ELF-1 (cell line): ENCODE measurements around the gene JUN.
"Not testable (repeated sequence)": the region's sequence is repeated elsewhere in the genome, so short reads cannot be mapped to it uniquely, and the experiment has no call there.

Source experiments
- DNase-seq: peaks from one replicate; pipeline ENCODE4 v3.0.0-alpha.2; 2016; ENCODE audit warnings: low read depth, low spot score

JUN gene

DNA sequence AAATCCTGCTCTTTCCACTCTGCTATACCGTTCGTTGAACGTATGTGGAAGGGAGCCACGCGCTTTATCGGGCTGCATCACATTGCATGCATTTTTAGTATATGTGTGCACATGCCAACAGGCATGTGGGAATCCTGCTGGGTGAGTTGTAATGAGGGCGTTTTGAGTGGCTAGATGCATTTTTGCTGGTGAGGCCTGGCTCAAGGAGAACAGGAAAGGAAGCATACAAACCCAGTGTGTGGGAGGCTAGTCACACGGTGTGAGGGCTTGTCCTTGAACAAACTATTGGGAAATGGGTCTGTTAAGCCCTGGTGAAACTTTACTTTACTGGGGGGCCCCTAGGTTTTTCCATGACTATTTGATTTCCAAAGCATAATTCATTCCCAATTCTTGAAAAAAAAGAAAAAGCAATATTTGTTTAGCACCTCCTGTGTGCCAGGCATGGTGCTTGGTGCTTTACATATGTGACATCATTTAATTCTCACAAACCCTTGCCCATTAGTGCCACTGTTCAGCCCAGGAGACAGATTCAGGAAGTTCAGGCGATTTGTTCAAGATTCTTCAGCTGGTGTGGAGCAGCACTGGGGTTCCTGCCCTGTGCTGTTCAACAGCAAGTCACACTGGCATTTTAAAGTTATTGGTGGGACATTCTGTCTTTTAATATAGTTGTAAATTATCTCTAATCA is 25.6 kb upstream of the JUN start:
- no peak for DNase-seq

DNA sequence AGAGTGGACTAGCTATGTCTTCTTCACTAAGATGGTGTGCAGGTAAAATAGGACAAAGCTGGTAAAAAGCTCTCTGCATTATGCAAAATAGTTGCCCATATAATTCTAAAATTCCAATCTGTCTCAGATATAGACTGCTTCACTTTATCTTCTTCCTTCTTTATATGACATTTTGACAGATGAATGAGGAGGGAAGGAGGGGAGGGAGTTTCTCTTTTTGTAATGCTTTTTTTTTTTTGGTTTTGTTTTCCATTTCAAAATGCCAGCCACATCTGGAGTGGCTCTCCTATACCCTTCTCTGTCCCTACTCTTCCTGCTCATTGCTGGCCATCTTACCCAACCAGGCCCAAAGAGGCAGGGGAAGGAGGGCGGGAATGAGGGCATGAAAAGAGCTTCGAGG is 24.2 kb upstream of the JUN start:
- DNase-seq: no peak

GRCh38 chr1:58805716-58806571 is 22.1 kb upstream of the JUN start:
- no peak for DNase-seq

DNA sequence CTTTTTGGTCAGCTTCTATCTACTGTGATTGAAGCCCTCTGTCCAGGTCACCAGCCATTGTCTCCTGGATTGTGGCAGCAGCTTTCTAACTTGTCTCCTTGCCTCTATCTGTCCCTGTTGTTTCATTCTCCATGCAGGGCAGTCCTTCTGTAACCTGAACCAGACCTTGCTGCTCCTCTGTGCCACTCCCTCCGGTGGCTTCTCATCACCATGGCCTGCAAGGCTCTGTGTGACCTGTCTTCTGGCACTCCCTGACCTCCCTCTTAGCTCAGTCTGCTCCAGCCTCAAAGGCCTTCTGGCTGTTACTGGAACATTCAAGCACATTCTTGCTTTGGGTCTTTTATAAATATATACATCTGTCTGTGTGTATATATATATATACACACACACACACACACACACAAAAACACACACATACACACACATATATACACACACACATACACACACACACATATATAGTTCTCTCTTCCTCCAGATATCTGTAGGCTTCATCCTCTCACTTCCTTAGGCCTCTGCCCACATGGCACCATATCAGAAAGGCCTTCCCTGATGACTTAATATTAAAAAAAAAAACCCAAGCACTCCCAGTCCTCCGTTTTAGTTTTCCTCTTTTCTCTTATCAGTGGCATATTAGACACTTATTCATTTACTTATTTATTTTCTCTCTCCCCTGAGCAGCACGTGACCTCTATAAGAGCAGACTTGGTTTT is 21.2 kb upstream of the JUN start:
- DNase-seq: peak; percentile 18

DNA sequence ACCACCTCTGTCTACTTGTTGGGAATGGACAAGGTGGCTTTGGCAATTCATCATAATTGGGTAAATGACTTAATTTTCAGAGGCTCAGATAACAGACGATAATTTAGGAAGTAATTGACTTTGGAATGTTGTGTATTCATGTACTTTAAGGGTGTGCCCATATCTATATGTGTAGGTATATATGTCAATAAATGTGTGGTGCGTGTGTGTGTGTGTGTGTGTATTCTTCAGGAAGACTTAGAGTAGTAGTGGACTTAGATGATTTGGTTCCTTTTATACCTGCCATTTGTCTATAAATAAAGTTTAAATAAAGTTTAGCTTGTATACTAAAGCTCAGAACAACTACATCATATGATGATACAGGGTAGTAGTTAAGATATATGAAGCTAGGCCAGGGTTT is 20.0 kb upstream of the JUN start:
- no peak for DNase-seq

DNA sequence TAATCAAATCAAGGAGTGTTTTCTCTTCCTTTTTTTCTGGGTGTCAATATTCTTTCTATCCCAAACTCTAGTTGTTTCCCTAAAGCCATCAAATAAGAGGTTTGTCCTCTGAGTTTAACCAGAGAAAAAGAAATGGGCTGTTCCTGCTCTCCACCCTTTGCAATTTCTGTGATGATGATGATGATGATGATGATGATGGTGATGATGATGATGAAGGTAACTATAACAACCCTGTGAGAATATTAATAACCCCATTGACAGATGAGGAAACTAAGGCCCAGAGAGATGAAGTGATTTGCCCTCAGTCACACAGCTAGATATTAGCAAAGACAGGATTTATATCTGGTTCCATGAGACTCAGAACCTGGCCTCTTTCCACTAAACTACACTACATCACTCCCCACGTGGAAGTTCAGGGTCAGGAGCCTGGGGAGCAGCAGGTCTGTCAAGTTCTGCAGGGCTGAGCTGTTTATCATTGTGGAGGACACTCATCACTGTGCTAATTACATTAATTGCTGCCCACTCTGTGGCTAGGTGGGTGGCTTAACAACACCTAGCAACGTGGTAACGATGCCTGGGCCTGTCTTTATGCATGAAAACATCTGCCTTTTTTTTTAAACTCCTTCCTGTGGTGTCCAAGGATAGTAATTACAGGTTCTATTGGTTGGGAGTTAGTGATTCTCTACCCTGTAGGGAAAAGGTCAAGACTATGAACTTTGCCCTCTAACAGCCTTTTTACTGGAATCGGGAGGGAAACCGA is 19.0 kb upstream of the JUN start:
- DNase-seq: no peak

GRCh38 chr1:58801286-58801685 is 17.4 kb upstream of the JUN start:
- DNase-seq: not testable (repeated sequence)

- no peak for DNase-seq
Measured at GRCh38 chr1:58799650-58800049, 15.8 kb upstream of the JUN start.

GRCh38 chr1:58798910-58799442 is 15.1 kb upstream of the JUN start:
- no peak for DNase-seq

DNA sequence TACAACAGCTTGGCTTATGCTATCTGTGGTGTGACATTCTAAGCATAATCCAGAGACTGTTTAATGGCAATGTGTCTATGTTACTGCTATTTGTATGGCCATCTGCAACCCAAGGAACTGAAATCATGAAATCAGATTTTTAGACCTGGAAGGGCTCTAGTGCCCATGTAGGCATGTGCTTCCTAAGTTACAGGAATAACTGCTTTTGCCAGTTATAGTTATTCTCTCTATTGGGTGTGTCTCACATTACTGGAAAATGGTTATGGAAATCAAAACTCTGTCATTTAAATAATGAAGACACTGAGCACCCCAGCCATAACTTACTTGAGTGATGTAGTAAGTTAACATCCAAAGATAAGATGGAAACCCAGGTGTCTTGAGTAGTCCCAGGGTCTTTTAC is 12.6 kb upstream of the JUN start:
- DNase-seq: no peak

DNA sequence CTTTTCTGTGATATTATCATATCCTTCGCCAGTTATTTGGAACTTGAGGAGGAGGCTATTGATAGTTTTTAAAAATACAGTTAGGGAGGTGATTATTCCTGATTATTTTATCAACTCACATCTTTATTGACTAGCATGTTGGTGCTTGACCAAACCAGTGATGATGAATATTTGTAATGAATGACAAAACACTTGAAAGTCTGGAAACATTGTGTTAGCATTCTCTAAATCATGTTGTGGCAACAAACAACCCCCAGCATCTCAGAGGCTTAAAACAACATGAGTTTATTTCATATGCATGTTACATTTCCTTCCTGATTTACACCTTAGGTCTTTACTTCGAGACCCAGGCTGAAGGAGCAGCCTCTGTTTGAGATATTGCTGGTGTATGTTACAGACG is 10.7 kb upstream of the JUN start:
- no peak for DNase-seq

DNA sequence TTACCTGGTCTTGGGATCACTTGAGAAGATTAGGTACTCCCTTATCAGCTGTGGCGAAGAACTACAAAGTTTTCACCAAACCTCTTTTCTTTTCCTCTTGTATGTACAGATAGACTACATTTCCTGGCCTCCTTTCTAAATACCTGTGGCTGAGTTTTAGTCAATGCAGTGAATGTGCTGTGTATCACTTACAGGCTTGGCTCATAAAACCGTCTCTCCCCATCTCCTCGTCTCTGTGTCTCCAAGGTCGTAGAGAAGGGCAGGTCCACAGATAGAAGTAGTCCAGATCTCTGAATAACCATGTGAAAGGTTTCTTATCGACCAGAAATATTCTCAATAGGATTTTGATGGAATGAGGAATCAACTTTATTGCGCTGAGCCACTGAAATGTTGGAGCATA is 9.0 kb upstream of the JUN start:
- DNase-seq: no peak

DNA sequence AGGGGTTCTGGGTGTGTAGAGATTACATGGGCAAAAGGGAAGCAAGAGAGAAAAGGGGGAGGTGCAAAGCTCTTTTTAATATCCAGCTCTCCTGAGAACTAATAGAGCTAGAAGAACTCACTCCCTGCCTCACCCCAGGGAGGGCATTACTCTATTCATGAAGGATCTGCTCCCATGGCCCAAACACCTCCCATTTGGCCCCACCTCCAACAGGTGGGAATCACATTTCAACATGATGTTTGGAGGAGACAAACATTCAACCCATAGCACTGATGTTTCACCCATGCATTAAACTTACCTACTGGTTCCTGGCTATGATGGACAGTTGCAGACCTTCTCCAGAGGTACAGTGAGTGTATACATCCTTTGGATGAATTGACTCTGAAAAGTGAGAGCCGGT is 7.3 kb upstream of the JUN start:
- no peak for DNase-seq

DNA sequence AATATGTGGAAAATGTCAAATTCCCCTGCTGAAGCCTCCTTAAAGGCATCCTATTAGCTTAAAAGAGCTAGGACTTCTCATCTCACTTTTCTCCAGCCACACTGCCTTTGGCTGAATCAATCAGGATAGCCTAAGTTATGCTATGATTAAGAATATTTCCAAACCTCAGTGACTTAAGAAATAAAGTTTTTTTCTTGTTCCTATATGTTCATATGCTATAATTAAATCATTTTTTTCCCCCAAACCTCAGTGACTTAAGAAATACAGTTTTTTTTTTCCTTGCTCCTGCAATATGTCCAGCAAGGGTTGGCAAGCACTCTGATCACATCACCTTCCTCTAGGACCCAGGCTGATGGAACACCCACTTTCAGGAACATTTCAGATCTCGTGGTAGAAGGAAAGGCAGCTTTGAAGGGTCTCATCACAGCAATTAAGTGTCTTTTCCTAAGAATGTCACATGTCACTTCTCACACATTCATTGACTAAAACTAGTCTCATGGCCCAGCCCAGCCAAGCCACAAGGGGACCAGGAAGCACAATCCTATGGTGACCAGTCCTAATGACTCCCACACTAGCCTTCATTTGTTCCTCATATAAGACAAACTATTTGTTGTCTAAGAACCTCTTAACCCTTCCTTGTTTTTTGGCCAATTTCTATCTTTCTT is 6.3 kb upstream of the JUN start:
- DNase-seq: no peak

DNA sequence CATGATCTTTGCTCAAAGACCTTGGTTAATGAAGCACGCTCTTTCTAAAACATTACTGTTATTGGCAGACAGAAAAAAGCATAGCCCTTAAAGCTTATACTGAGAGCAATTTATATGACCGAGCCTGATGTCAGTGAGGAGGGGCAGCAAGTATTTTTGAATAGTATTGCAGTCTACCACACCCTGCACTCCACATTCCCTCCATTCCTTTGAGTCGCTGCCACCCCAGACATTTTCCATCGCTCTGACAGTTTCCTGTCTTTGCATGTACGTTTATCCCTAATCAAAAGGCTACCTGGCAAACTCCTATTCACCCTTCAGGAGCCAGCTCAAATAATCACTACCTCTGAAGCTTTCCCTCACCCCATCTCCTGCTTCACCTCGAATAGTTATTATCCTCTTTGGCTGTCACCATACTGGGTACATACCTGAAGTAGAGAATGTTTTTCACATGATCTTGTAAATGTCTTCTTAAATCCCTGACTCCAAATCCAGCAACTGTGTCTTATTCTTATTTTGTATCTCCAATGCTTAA is 5.5 kb upstream of the JUN start:
- DNase-seq: no peak

GRCh38 chr1:58788259-58788658 is 4.4 kb upstream of the JUN start:
- no peak for DNase-seq

GRCh38 chr1:58786927-58787245 is 3.0 kb upstream of the JUN start:
- no peak for DNase-seq

- DNase-seq: no peak
Measured at GRCh38 chr1:58786184-58786926, 2.5 kb upstream of the JUN start.

DNA sequence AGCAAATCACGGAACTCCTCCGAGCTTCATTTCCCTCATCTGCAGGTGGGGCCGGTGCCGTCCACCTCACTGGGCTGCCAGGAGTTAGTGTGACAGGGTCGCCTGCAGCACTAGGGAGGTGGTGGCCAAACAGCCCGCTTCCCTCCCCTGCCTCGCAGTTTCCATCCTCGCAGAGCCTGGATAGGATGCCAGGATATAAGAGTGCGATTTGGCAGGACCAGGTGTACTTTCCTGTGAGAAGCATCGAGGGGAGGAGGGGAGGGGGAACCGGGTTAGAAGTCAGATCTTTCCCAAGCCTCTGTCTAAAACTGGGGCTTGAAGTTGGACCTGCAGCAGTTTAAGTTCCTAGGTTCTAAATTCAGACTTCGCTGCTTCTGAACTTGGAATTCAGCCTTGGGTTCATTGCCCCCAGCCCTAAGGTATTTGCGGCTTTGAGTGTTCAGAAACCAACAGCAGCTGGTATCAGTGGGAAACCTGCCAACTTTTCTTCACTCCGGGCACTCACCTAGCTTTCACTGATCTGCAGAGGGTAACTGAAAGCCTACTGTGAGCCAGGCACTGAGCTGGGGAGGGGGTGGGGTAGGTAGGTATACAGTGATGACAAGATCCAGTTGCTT is 1.7 kb upstream of the JUN start:
- no peak for DNase-seq
